ENCODE data around the gene CYP51A1.
"Not testable (repeated sequence)": the region's sequence is repeated elsewhere in the genome, so short reads cannot be mapped to it uniquely, and the experiment has no call there.

Gene CYP51A1

GRCh38 chr7:92121681-92122080 lies 12.6 kb downstream of the CYP51A1 start:
- no peak for DNase-seq

GRCh38 chr7:92119213-92119759 lies 15.0 kb downstream of the CYP51A1 start:
- DNase-seq: no peak

GRCh38 chr7:92116949-92117348 lies 17.3 kb downstream of the CYP51A1 start:
- DNase-seq: no peak

GRCh38 chr7:92115821-92116220 lies 18.5 kb downstream of the CYP51A1 start:
- DNase-seq: no peak

GRCh38 chr7:92110857-92111256 lies 23.4 kb downstream of the CYP51A1 start:
- DNase-seq: no peak

- no peak for DNase-seq
Observed at GRCh38 chr7:92108821-92109220, 25.5 kb downstream of the CYP51A1 start.

GRCh38 chr7:92102862-92103261 lies 31.4 kb downstream of the CYP51A1 start:
- DNase-seq: not testable (repeated sequence)

- DNase-seq: no peak
Observed at GRCh38 chr7:92100534-92100933, 33.7 kb downstream of the CYP51A1 start.

GRCh38 chr7:92095380-92095779 lies 38.9 kb downstream of the CYP51A1 start:
- peak; percentile 28 for DNase-seq

- no peak for DNase-seq
Observed at GRCh38 chr7:92092210-92092609, 42.1 kb downstream of the CYP51A1 start.

- DNase-seq: no peak
Observed at GRCh38 chr7:92088266-92088665, 46.0 kb downstream of the CYP51A1 start.

GRCh38 chr7:92083922-92084321 lies 50.4 kb downstream of the CYP51A1 start:
- not testable (repeated sequence) for DNase-seq

GRCh38 chr7:92076509-92076908 lies 57.8 kb downstream of the CYP51A1 start:
- no peak for DNase-seq

GRCh38 chr7:92075455-92076158 lies 58.7 kb downstream of the CYP51A1 start:
- no peak for DNase-seq

- no peak for DNase-seq
Observed at GRCh38 chr7:92072708-92073107, 61.6 kb downstream of the CYP51A1 start.

- DNase-seq: no peak
Observed at GRCh38 chr7:92072121-92072520, 62.2 kb downstream of the CYP51A1 start.

- no peak for DNase-seq
Observed at GRCh38 chr7:92071032-92071431, 63.2 kb downstream of the CYP51A1 start.

GRCh38 chr7:92064438-92065029 lies 69.7 kb downstream of the CYP51A1 start:
- DNase-seq: no peak

All from suppressor macrophage treated with lipopolysaccharide for 4 hours (primary cell).